K562 (cell line): ENCODE data around the gene NTSR1. TPM values are rescaled to one million over a fixed set of nuclear protein-coding genes. Genes with fewer than 3 reads are reported as not detected.

ENCODE experiments used
- ATAC-seq: fragments of 200-7000 bp; cut with Tn5 transposase; 3 replicates; pipeline ENCODE4 v1.9.1; 2020; ENCODE audit warnings: moderate library complexity
- BruUV-seq: library from RNA; stranded (reverse); fragments of 400-500 nt; replicated peaks from 2 replicates; lab custom pipeline; 2021; lab: Mats Ljungman, UMichigan
- CTCF ChIA-PET: fragments of 300-600 bp; formaldehyde crosslinking; extraction: SDS; loops from one replicate; lab custom pipeline; 2021; ENCODE audit warnings: low intra/inter-chr PET ratio; lab: Yijun Ruan, JAX
- POLR2A ChIA-PET: fragments of 300-600, 350-650 bp; sonication (Branson Sonifier 250); formaldehyde crosslinking; extraction: SDS; loops from one replicate; lab custom pipeline; 2021; ENCODE audit warnings: antibody characterized with exemption, inconsistent platforms; lab: Yijun Ruan, JAX
- DNase-seq, 4 experiments: peaks; one replicate each; pipeline versions ENCODE4 v3.0.0 to v3.0.0-alpha.2; 2011 to 2018; ENCODE audit warnings: low spot score in 3 of 4, mixed read lengths in 3 of 4; ENCODE audit errors: extremely low read depth in 1 of 4
- FAIRE-seq: peaks from 2 replicates; lab custom pipeline; 2011; peaks lifted over from hg19 to GRCh38; lab: Jason Lieb, UNC
- H2AFZ ChIP-seq: 2 replicates; pipeline ENCODE4 v1.6.0; 2011; ENCODE audit warnings: low read depth, low read length, control low read depth, inconsistent platforms
- H3K27ac ChIP-seq: fragments of 200-600 bp; 3 replicates; pipeline ENCODE4 v1.8.0; 2011; ENCODE audit warnings: low read depth, mild to moderate bottlenecking, control low read depth, inconsistent platforms, low read length, moderate library complexity, mixed read lengths; ENCODE audit errors: extremely low read depth
- H3K27me3 ChIP-seq, 2 experiments: fragments of 300-600 bp in 1 of 2; 2 replicates in 1 of 2; 3 replicates in 1 of 2; pipeline versions ENCODE4 v1.6.0 to v1.8.0; 2011; ENCODE audit warnings: inconsistent platforms in 2 of 2, low read length in 2 of 2, mild to moderate bottlenecking in 1 of 2, mixed read lengths in 1 of 2, moderate library complexity in 1 of 2; ENCODE audit not compliant: control insufficient read depth in 2 of 2, insufficient read depth in 2 of 2
- H3K36me3 ChIP-seq: fragments of 300-600 bp; 3 replicates; pipeline ENCODE4 v1.8.0; 2011; ENCODE audit warnings: mild to moderate bottlenecking, low read length, inconsistent platforms; ENCODE audit not compliant: control insufficient read depth, insufficient read depth
- H3K4me1 ChIP-seq, 2 experiments: fragments of 200-600 bp in 1 of 2; replicated peaks in 1 of 2; 2 replicates in 1 of 2; 3 replicates in 1 of 2; pipeline versions ENCODE4 v1.5.1 to v1.8.0; 2011; ENCODE audit warnings: inconsistent platforms in 2 of 2, low read length in 2 of 2, mild to moderate bottlenecking in 1 of 2, mixed read lengths in 1 of 2, moderate library complexity in 1 of 2; ENCODE audit not compliant: control insufficient read depth in 2 of 2, insufficient read depth in 2 of 2
- H3K4me2 ChIP-seq: 2 replicates; pipeline ENCODE4 v1.6.1; 2011; ENCODE audit warnings: low read length, control low read depth, inconsistent platforms, mixed read lengths; ENCODE audit not compliant: insufficient read depth
- H3K4me3 ChIP-seq: fragments of 200-600 bp; sonication (generic), shearing (Covaris generic); 2 replicates; pipeline ENCODE4 v1.5.1; 2016; ENCODE audit warnings: control low read depth, inconsistent platforms
- H3K79me2 ChIP-seq: fragments of 200-600 bp; 3 replicates; pipeline ENCODE4 v1.8.0; 2011; ENCODE audit warnings: low read length, inconsistent platforms; ENCODE audit not compliant: control insufficient read depth, insufficient read depth
- H3K9ac ChIP-seq, 2 experiments: 2 replicates each; pipeline versions ENCODE4 v1.6.0 to v1.6.1; 2011; ENCODE audit warnings: low read depth in 2 of 2, low read length in 2 of 2, control low read depth in 1 of 2, inconsistent platforms in 1 of 2, mild to moderate bottlenecking in 1 of 2, mixed read lengths in 1 of 2; ENCODE audit not compliant: insufficient read depth in 1 of 2
- H3K9me1 ChIP-seq: one replicate; pipeline ENCODE4 v1.6.0; 2011; ENCODE audit warnings: inconsistent platforms, mild to moderate bottlenecking, low read length, moderate library complexity; ENCODE audit not compliant: control insufficient read depth, insufficient read depth
- H3K9me3 ChIP-seq: replicated peaks from 2 replicates; pipeline ENCODE4 v1.5.1; 2011; ENCODE audit warnings: low read depth, low read length, inconsistent platforms; ENCODE audit not compliant: control insufficient read depth, insufficient read depth
- H4K20me1 ChIP-seq: replicated peaks from 2 replicates; pipeline ENCODE4 v1.6.1; 2011; ENCODE audit warnings: low read length, inconsistent platforms, mixed read lengths; ENCODE audit not compliant: control insufficient read depth, insufficient read depth
- CUX1 ChIP-seq: fragments of 200-800 bp; sonication (Bioruptor generic); IDR thresholded peaks from 2 replicates; pipeline ENCODE4 v1.6.1; 2016; ENCODE audit warnings: missing genetic modification characterization, missing compliant biosample characterization
- GTF2E2 ChIP-seq: fragments of 200-800 bp; sonication (Bioruptor generic); IDR thresholded peaks from 2 replicates; pipeline ENCODE4 v1.6.1; 2016; ENCODE audit warnings: missing genetic modification characterization, missing compliant biosample characterization
- MCM7 ChIP-seq, 2 experiments: fragments of 450-650 bp; IDR thresholded peaks; 2 replicates each; pipeline ENCODE4 v1.6.1; 2016 to 2018
- NCOA4 ChIP-seq: fragments of 450-650 bp; IDR thresholded peaks from 2 replicates; pipeline ENCODE4 v1.6.1; 2018; ENCODE audit warnings: mild to moderate bottlenecking; ENCODE audit not compliant: partially characterized antibody
- RCOR1 ChIP-seq, 2 experiments: IDR thresholded peaks; 2 replicates each; pipeline ENCODE4 v1.6.1; 2012; ENCODE audit warnings: low read depth in 2 of 2, low read length in 2 of 2, borderline replicate concordance in 1 of 2, improper control_type of control experiment in 1 of 2
- SAFB2 ChIP-seq: fragments of 200-400 bp; formaldehyde crosslinking; IDR thresholded peaks from 2 replicates; pipeline ENCODE4 v1.6.1; 2018; ENCODE audit warnings: borderline replicate concordance, low read length, low read depth, moderate library complexity; ENCODE audit not compliant: severe bottlenecking
- SMC3 ChIP-seq: conservative IDR thresholded peaks from 2 replicates; pipeline ENCODE4 v1.6.1; 2011; ENCODE audit warnings: low read depth, low read length, improper control_type of control experiment; ENCODE audit not compliant: insufficient read depth
- SRSF1 ChIP-seq: fragments of 200-400 bp; formaldehyde crosslinking; IDR thresholded peaks from 2 replicates; pipeline ENCODE4 v1.6.1; 2017; ENCODE audit warnings: mild to moderate bottlenecking, low read depth, low read length, moderate library complexity
- ZNF239 ChIP-seq: fragments of 250-450 bp; sonication (Bioruptor Pico); IDR thresholded peaks from 2 replicates; pipeline ENCODE4 v1.4.0; 2020; ENCODE audit warnings: mild to moderate bottlenecking
- ZZZ3 ChIP-seq: fragments of 450-650 bp; IDR thresholded peaks from 2 replicates; pipeline ENCODE4 v1.6.1; 2016; ENCODE audit warnings: antibody characterized with exemption, mild to moderate bottlenecking, moderate library complexity
- WGBS: fragments of 100-300 bp; shearing (Covaris generic); methylation state at CpG from one replicate; pipeline ENCODE4 v1.1.6; 2016; ENCODE audit warnings: low coverage, mixed read lengths; ENCODE audit not compliant: insufficient coverage; ENCODE audit errors: missing lambda C conversion rate; 5-methylcytosine and 5-hydroxymethylcytosine counted together
- in situ Hi-C: fragments of 300-500 bp; cut with MboI; formaldehyde crosslinking; loops from 4 replicates; pipeline ENCODE4 v1.15.0; 2018; ENCODE audit warnings: inconsistent platforms, mixed read lengths
- intact Hi-C: fragments of 100-400 bp; cut with micrococcal nuclease; formaldehyde crosslinking; loops from 2 replicates; pipeline ENCODE4 v1.14.2; 2022
- polyA plus RNA-seq, 8 experiments: library from polyadenylated mRNA; depleted of rRNA in 4 of 8; stranded (reverse) in 5 of 8; unstranded in 3 of 8; fragments of >200 nt; fragmentation: Nextera tagmentation in 2 of 8; fragmentation: Illumina TruSeq in 1 of 8; extraction: Ambion mirVana in 2 of 8; extraction: Trizol in 1 of 8; gene quantifications; 2 replicates each; pipeline versions ENCODE4 v1.2.1 to v1.2.3, GENCODE V29; 2011 to 2014; ENCODE audit warnings: inconsistent platforms in 1 of 8, missing spikeins in 1 of 8
- total RNA-seq, 7 experiments: library from RNA; depleted of rRNA in 6 of 7; stranded (reverse); fragments of >200 nt in 6 of 7; fragmentation: Illumina TruSeq in 2 of 7; extraction: Trizol in 2 of 7; gene quantifications; 2 replicates each; pipeline versions ENCODE4 v1.2.1 to v1.2.3, GENCODE V29; 2011 to 2021; ENCODE audit warnings: low replicate concordance in 1 of 7
- TF ChIP-seq, protein P1 (sequence below), 3 experiments: fragments of 200-800 bp in 1 of 3; fragments of 250-450 bp in 1 of 3; fragments of 450-650 bp in 1 of 3; sonication (Bioruptor Pico) in 1 of 3; sonication (Bioruptor generic) in 1 of 3; formaldehyde crosslinking in 1 of 3; IDR thresholded peaks; 2 replicates each; pipeline versions ENCODE4 v1.6.1 to v1.8.0; 2016 to 2022; ENCODE audit warnings: mild to moderate bottlenecking in 2 of 3, missing genetic modification characterization in 2 of 3, missing compliant biosample characterization in 1 of 3, moderate library complexity in 1 of 3

Gene NTSR1
- total and polyA plus RNA-seq, 9 of the 15 experiments (the other 6 are each of a cell fraction or from before 2014, with no cell fraction given), result 0.04 to 0.40 (median 0.13) TPM; not detected in 3

GRCh38 chr20:62664019-62664971 lies 44.3 kb upstream of the NTSR1 start:
- intact Hi-C loops, result no loop called here
- Histone ChIP-seq H3K9me3 (no peaks in the 10 kb centered on the region), H3K4me3 (no peak overlapping the region), H3K9me1 (no peaks in the 10 kb centered on the region), H4K20me1 (no peaks in the 10 kb centered on the region; the same call in 1 of the 2 replicates), H3K27me3 (no peaks in the 10 kb centered on the region), H3K4me1 (peaks cover 0 to 38% of the 10 kb centered on the region in 2 experiments; a peak in 2 of 5 replicates), H3K79me2 (no peaks in the 10 kb centered on the region), H3K9ac (peak overlapping the region in 1 of 2 experiments; percentile 43; a peak in 2 of 4 replicates), H3K27ac (no peak overlapping the region), H3K36me3 (peaks cover 43% of the 10 kb centered on the region; the same call in 1 of the 3 replicates), H3K4me2 (no peak overlapping the region), H2AFZ (no peak overlapping the region)
- FAIRE-seq (no peak), ATAC-seq (no peak), DNase-seq (no peak)
- in situ Hi-C loops, result no loop called here
- CTCF ChIA-PET, result no interaction called here
- no TSS peak for BruUV-seq
- 71% methylated on average over 15 of the region's 18 CpGs for WGBS
- POLR2A ChIA-PET, result interaction anchor here (0.6 kb wide), 2 partner anchors 40 to 763 kb away, joined by 3 to 4 read pairs; no protein-coding TSS in a partner anchor
- TF ChIP-seq ZZZ3 (no peak), CUX1 (CRISPR knock-in tag) (no peak), NCOA4 (no peak), SRSF1 (no peak), MCM7 (IDR thresholded peaks at IDR 0.05) (no peak), RCOR1 (IDR thresholded peaks at IDR 0.05; ENCODE audit: borderline replicate concordance in 1 of 2, low read depth in 2 of 2, low read length in 2 of 2) (no peak), ZNF239 (CRISPR knock-in tag) (0 out of 2 replicates have a peak, but pooled peaks have one; percentile 33), SMC3 (no peak), SAFB2 (no peak), GTF2E2 (tag) (no peak)
- TF ChIP-seq, protein P1, sequence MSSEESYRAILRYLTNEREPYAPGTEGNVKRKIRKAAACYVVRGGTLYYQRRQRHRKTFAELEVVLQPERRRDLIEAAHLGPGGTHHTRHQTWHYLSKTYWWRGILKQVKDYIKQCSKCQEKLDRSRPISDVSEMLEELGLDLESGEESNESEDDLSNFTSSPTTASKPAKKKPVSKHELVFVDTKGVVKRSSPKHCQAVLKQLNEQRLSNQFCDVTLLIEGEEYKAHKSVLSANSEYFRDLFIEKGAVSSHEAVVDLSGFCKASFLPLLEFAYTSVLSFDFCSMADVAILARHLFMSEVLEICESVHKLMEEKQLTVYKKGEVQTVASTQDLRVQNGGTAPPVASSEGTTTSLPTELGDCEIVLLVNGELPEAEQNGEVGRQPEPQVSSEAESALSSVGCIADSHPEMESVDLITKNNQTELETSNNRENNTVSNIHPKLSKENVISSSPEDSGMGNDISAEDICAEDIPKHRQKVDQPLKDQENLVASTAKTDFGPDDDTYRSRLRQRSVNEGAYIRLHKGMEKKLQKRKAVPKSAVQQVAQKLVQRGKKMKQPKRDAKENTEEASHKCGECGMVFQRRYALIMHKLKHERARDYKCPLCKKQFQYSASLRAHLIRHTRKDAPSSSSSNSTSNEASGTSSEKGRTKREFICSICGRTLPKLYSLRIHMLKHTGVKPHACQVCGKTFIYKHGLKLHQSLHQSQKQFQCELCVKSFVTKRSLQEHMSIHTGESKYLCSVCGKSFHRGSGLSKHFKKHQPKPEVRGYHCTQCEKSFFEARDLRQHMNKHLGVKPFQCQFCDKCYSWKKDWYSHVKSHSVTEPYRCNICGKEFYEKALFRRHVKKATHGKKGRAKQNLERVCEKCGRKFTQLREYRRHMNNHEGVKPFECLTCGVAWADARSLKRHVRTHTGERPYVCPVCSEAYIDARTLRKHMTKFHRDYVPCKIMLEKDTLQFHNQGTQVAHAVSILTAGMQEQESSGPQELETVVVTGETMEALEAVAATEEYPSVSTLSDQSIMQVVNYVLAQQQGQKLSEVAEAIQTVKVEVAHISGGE (CRISPR knock-in tag; IDR thresholded peaks at IDR 0.05), result 0 out of 6 replicates have a peak, but pooled peaks of 1 of the 3 experiments have one; percentile 10
